GM23338 (cell line): ENCODE results near the gene CD9. TPM values are rescaled to one million over a fixed set of nuclear protein-coding genes. Genes with fewer than 3 reads are reported as not detected.

Experiments
- ATAC-seq: fragments of 200-7000 bp; cut with Tn5 transposase; 3 replicates; pipeline ENCODE4 v1.9.1; 2020
- DNase-seq: peaks from one replicate; pipeline ENCODE4 v3.0.0-alpha.2; 2015; ENCODE audit warnings: low spot score
- H2AFZ ChIP-seq: fragments of 200-600 bp; sonication (generic); 2 replicates; pipeline ENCODE4 v1.8.0; 2016; ENCODE audit warnings: antibody characterized with exemption, mild to moderate bottlenecking, moderate library complexity
- H3F3A ChIP-seq: fragments of 200-600 bp; sonication (generic); replicated peaks from 2 replicates; pipeline ENCODE4 v1.8.0; 2017; ENCODE audit warnings: antibody characterized with exemption, mixed run types, low read depth
- H3K27ac ChIP-seq: fragments of 200-600 bp; sonication (generic); 2 replicates; pipeline ENCODE4 v1.6.1; 2016; ENCODE audit warnings: low read depth
- H3K27me3 ChIP-seq: fragments of 200-600 bp; sonication (generic); 2 replicates; pipeline ENCODE4 v1.8.0; 2016; ENCODE audit warnings: mild to moderate bottlenecking, mixed run types, moderate library complexity; ENCODE audit not compliant: insufficient read depth
- H3K36me3 ChIP-seq: fragments of 200-600 bp; sonication (generic); 2 replicates; pipeline ENCODE4 v1.8.0; 2016; ENCODE audit warnings: mild to moderate bottlenecking; ENCODE audit not compliant: insufficient read depth
- H3K4me1 ChIP-seq: fragments of 200-600 bp; sonication (generic); 2 replicates; pipeline ENCODE4 v1.8.0; 2016; ENCODE audit warnings: mild to moderate bottlenecking, moderate library complexity; ENCODE audit not compliant: insufficient read depth
- H3K4me2 ChIP-seq: fragments of 200-600 bp; sonication (generic); 2 replicates; pipeline ENCODE4 v1.7.1; 2017; ENCODE audit warnings: mixed run types
- H3K4me3 ChIP-seq: fragments of 200-600 bp; sonication (generic); 2 replicates; pipeline ENCODE4 v1.6.1; 2016; ENCODE audit warnings: mixed run types
- H3K79me2 ChIP-seq: fragments of 200-600 bp; sonication (generic); replicated peaks from 2 replicates; pipeline ENCODE4 v1.8.0; 2017; ENCODE audit warnings: mild to moderate bottlenecking; ENCODE audit not compliant: insufficient read depth
- H3K9me2 ChIP-seq: fragments of 200-600 bp; sonication (generic); 2 replicates; pipeline ENCODE4 v1.8.0; 2017; ENCODE audit not compliant: insufficient read depth
- H4K20me1 ChIP-seq: fragments of 200-600 bp; sonication (generic); replicated peaks from 2 replicates; pipeline ENCODE4 v1.8.0; 2017; ENCODE audit warnings: mild to moderate bottlenecking; ENCODE audit not compliant: insufficient read depth
- H3K27ac Mint-ChIP-seq: 2 replicates; pipeline ENCODE4 v1.8.0; 2020; ENCODE audit warnings: inconsistent platforms, mild to moderate bottlenecking, moderate library complexity, mixed read lengths
- H3K27me3 Mint-ChIP-seq: 3 replicates; pipeline ENCODE4 v1.8.0; 2022; ENCODE audit warnings: low read depth, mild to moderate bottlenecking, moderate library complexity, mixed read lengths, inconsistent platforms; ENCODE audit not compliant: insufficient read depth, poor library complexity
- H3K36me3 Mint-ChIP-seq: 3 replicates; pipeline ENCODE4 v1.8.0; 2021; ENCODE audit warnings: low read depth, mild to moderate bottlenecking, inconsistent platforms, moderate library complexity, mixed read lengths
- H3K4me1 Mint-ChIP-seq: 3 replicates; pipeline ENCODE4 v1.8.0; 2020; ENCODE audit warnings: mild to moderate bottlenecking, inconsistent platforms, mixed read lengths
- H3K4me3 Mint-ChIP-seq: 3 replicates; pipeline ENCODE4 v1.8.0; 2021; ENCODE audit warnings: moderate library complexity, mild to moderate bottlenecking, inconsistent platforms, mixed read lengths
- H3K9me3 Mint-ChIP-seq: 3 replicates; pipeline ENCODE4 v1.8.0; 2020; ENCODE audit warnings: moderate library complexity, mild to moderate bottlenecking, inconsistent platforms, mixed read lengths
- CREB1 ChIP-seq: fragments of 250-450 bp; sonication (Bioruptor Pico); IDR thresholded peaks from 2 replicates; pipeline ENCODE4 v1.5.0; 2020; ENCODE audit warnings: low read depth, mild to moderate bottlenecking, moderate library complexity
- EZH2 ChIP-seq: fragments of 200-600 bp; sonication (generic); IDR thresholded peaks from one replicate; pipeline ENCODE4 v1.8.0; 2017; ENCODE audit warnings: antibody characterized with exemption, mild to moderate bottlenecking, low read depth; ENCODE audit not compliant: unreplicated experiment
- EZH2phosphoT487 ChIP-seq: fragments of 200-600 bp; sonication (generic); IDR thresholded peaks from one replicate; pipeline ENCODE4 v1.8.1; 2018; ENCODE audit warnings: antibody characterized with exemption; ENCODE audit not compliant: unreplicated experiment
- JUNB ChIP-seq: IDR thresholded peaks from one replicate; pipeline ENCODE4 v1.6.1; 2016; ENCODE audit warnings: antibody characterized with exemption; ENCODE audit not compliant: unreplicated experiment
- NANOG ChIP-seq: IDR thresholded peaks from 2 replicates; pipeline ENCODE4 v1.6.1; 2016; ENCODE audit warnings: antibody characterized with exemption, borderline replicate concordance
- POLR2AphosphoS5 ChIP-seq: IDR thresholded peaks from 2 replicates; pipeline ENCODE4 v1.6.1; 2016; ENCODE audit warnings: antibody characterized with exemption, low read depth
- STAT1 ChIP-seq: IDR thresholded peaks from one replicate; pipeline ENCODE4 v1.6.1; 2016; ENCODE audit warnings: antibody characterized with exemption; ENCODE audit not compliant: unreplicated experiment
- ZNF114 ChIP-seq: fragments of 250-450 bp; sonication (Bioruptor Pico); IDR thresholded peaks from 2 replicates; pipeline ENCODE4 v1.5.0; 2020; ENCODE audit warnings: mild to moderate bottlenecking, moderate library complexity
- ZNF331 ChIP-seq: fragments of 250-450 bp; sonication (Bioruptor Pico); IDR thresholded peaks from 2 replicates; pipeline ENCODE4 v1.5.0; 2020; ENCODE audit warnings: low read depth, mild to moderate bottlenecking, moderate library complexity
- polyA plus RNA-seq: library from polyadenylated mRNA; unstranded; fragments of >200 nt; fragmentation: Nextera tagmentation; extraction: Ambion mirVana; gene quantifications from 2 replicates; pipeline ENCODE4 v1.2.1, GENCODE V29; 2016
- total RNA-seq: library from RNA; depleted of rRNA; stranded (reverse); fragments of >200 nt; shearing (Covaris generic); gene quantifications from 2 replicates; pipeline ENCODE4 v1.2.3, GENCODE V29; 2014
- TF ChIP-seq, protein P1 (sequence below): IDR thresholded peaks from one replicate; pipeline ENCODE4 v1.6.1; 2018; ENCODE audit warnings: antibody characterized with exemption; ENCODE audit not compliant: unreplicated experiment
- TF ChIP-seq, protein P2 (sequence below): IDR thresholded peaks from 2 replicates; pipeline ENCODE4 v1.6.1; 2016; ENCODE audit warnings: antibody characterized with exemption
- TF ChIP-seq, protein P3 (sequence below), 2 experiments: fragments of 200-600 bp in 1 of 2; sonication (generic) in 1 of 2; conservative IDR thresholded peaks; 2 replicates each; pipeline versions ENCODE4 v1.5.1 to v1.6.1; 2016 to 2017; ENCODE audit warnings: antibody characterized with exemption in 2 of 2, low read depth in 2 of 2, mild to moderate bottlenecking in 2 of 2, moderate library complexity in 1 of 2
- TF ChIP-seq, protein P4 (sequence below): fragments of 250-450 bp; sonication (Bioruptor Pico); IDR thresholded peaks from 2 replicates; pipeline ENCODE4 v1.5.0; 2020; ENCODE audit warnings: mild to moderate bottlenecking, moderate library complexity

CD9 gene
- total and polyA plus RNA-seq, 2 experiments from 2014 or later, result 222 to 251 TPM

DNA sequence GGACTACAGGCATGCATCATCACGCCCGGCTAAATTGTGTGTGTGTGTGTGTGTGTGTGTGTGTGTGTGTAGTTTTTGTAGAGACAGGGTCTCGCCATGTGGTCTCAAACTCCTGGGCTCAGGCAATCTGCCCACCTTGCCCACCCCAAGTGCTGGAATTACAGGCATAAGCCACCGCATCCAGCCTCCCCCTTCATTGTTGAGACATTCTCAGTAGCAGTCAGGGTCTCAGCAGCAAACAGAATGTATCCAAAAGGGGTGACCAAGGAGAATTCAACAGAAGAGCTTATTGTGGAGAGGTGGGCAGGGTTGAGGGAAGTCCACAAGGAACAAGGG lies 73.0 kb downstream of the CD9 start:
- Mint-ChIP-seq H3K9me3 (no peaks in the 10 kb centered on the region; the same call in 2 of the 3 replicates), H3K4me1 (peaks cover 59% of the 10 kb centered on the region), H3K27ac (peak overlapping the region; percentile 77), H3K36me3 (no peaks in the 10 kb centered on the region), H3K4me3 (no peak overlapping the region), H3K27me3 (peaks cover 21% of the 10 kb centered on the region)
- Histone ChIP-seq H3K36me3 (no peaks in the 10 kb centered on the region), H3K79me2 (no peaks in the 10 kb centered on the region), H3K4me3 (no peak overlapping the region), H3K27ac (no peak overlapping the region), H3K4me1 (peaks cover 53% of the 10 kb centered on the region), H3K4me2 (peak overlapping the region; percentile 48; the same call in 1 of the 2 replicates), H3K27me3 (no peaks in the 10 kb centered on the region), H3K9me2 (no peaks in the 10 kb centered on the region), H4K20me1 (no peaks in the 10 kb centered on the region), H3F3A (0 out of 2 replicates have a peak, but pooled peaks cover 6% of the 10 kb centered on the region), H2AFZ (peak overlapping the region; percentile 48)
- DNase-seq (no peak), ATAC-seq (no peak)
- TF ChIP-seq CREB1 (no peak), NANOG (no peak), ZNF114 (CRISPR knock-in tag) (no peak), JUNB (no peak), EZH2phosphoT487 (no peak), EZH2 (no peak), POLR2AphosphoS5 (no peak), ZNF331 (no peak), STAT1 (no peak)
- TF ChIP-seq, protein P1, sequence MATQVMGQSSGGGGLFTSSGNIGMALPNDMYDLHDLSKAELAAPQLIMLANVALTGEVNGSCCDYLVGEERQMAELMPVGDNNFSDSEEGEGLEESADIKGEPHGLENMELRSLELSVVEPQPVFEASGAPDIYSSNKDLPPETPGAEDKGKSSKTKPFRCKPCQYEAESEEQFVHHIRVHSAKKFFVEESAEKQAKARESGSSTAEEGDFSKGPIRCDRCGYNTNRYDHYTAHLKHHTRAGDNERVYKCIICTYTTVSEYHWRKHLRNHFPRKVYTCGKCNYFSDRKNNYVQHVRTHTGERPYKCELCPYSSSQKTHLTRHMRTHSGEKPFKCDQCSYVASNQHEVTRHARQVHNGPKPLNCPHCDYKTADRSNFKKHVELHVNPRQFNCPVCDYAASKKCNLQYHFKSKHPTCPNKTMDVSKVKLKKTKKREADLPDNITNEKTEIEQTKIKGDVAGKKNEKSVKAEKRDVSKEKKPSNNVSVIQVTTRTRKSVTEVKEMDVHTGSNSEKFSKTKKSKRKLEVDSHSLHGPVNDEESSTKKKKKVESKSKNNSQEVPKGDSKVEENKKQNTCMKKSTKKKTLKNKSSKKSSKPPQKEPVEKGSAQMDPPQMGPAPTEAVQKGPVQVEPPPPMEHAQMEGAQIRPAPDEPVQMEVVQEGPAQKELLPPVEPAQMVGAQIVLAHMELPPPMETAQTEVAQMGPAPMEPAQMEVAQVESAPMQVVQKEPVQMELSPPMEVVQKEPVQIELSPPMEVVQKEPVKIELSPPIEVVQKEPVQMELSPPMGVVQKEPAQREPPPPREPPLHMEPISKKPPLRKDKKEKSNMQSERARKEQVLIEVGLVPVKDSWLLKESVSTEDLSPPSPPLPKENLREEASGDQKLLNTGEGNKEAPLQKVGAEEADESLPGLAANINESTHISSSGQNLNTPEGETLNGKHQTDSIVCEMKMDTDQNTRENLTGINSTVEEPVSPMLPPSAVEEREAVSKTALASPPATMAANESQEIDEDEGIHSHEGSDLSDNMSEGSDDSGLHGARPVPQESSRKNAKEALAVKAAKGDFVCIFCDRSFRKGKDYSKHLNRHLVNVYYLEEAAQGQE, result no peak
- TF ChIP-seq, protein P2, sequence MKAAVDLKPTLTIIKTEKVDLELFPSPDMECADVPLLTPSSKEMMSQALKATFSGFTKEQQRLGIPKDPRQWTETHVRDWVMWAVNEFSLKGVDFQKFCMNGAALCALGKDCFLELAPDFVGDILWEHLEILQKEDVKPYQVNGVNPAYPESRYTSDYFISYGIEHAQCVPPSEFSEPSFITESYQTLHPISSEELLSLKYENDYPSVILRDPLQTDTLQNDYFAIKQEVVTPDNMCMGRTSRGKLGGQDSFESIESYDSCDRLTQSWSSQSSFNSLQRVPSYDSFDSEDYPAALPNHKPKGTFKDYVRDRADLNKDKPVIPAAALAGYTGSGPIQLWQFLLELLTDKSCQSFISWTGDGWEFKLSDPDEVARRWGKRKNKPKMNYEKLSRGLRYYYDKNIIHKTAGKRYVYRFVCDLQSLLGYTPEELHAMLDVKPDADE, result no peak
- TF ChIP-seq, protein P3, sequence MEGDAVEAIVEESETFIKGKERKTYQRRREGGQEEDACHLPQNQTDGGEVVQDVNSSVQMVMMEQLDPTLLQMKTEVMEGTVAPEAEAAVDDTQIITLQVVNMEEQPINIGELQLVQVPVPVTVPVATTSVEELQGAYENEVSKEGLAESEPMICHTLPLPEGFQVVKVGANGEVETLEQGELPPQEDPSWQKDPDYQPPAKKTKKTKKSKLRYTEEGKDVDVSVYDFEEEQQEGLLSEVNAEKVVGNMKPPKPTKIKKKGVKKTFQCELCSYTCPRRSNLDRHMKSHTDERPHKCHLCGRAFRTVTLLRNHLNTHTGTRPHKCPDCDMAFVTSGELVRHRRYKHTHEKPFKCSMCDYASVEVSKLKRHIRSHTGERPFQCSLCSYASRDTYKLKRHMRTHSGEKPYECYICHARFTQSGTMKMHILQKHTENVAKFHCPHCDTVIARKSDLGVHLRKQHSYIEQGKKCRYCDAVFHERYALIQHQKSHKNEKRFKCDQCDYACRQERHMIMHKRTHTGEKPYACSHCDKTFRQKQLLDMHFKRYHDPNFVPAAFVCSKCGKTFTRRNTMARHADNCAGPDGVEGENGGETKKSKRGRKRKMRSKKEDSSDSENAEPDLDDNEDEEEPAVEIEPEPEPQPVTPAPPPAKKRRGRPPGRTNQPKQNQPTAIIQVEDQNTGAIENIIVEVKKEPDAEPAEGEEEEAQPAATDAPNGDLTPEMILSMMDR (conservative IDR thresholded peaks at IDR 0.05; ENCODE audit: low read depth in 2 of 2), result no peak
- TF ChIP-seq, protein P4, sequence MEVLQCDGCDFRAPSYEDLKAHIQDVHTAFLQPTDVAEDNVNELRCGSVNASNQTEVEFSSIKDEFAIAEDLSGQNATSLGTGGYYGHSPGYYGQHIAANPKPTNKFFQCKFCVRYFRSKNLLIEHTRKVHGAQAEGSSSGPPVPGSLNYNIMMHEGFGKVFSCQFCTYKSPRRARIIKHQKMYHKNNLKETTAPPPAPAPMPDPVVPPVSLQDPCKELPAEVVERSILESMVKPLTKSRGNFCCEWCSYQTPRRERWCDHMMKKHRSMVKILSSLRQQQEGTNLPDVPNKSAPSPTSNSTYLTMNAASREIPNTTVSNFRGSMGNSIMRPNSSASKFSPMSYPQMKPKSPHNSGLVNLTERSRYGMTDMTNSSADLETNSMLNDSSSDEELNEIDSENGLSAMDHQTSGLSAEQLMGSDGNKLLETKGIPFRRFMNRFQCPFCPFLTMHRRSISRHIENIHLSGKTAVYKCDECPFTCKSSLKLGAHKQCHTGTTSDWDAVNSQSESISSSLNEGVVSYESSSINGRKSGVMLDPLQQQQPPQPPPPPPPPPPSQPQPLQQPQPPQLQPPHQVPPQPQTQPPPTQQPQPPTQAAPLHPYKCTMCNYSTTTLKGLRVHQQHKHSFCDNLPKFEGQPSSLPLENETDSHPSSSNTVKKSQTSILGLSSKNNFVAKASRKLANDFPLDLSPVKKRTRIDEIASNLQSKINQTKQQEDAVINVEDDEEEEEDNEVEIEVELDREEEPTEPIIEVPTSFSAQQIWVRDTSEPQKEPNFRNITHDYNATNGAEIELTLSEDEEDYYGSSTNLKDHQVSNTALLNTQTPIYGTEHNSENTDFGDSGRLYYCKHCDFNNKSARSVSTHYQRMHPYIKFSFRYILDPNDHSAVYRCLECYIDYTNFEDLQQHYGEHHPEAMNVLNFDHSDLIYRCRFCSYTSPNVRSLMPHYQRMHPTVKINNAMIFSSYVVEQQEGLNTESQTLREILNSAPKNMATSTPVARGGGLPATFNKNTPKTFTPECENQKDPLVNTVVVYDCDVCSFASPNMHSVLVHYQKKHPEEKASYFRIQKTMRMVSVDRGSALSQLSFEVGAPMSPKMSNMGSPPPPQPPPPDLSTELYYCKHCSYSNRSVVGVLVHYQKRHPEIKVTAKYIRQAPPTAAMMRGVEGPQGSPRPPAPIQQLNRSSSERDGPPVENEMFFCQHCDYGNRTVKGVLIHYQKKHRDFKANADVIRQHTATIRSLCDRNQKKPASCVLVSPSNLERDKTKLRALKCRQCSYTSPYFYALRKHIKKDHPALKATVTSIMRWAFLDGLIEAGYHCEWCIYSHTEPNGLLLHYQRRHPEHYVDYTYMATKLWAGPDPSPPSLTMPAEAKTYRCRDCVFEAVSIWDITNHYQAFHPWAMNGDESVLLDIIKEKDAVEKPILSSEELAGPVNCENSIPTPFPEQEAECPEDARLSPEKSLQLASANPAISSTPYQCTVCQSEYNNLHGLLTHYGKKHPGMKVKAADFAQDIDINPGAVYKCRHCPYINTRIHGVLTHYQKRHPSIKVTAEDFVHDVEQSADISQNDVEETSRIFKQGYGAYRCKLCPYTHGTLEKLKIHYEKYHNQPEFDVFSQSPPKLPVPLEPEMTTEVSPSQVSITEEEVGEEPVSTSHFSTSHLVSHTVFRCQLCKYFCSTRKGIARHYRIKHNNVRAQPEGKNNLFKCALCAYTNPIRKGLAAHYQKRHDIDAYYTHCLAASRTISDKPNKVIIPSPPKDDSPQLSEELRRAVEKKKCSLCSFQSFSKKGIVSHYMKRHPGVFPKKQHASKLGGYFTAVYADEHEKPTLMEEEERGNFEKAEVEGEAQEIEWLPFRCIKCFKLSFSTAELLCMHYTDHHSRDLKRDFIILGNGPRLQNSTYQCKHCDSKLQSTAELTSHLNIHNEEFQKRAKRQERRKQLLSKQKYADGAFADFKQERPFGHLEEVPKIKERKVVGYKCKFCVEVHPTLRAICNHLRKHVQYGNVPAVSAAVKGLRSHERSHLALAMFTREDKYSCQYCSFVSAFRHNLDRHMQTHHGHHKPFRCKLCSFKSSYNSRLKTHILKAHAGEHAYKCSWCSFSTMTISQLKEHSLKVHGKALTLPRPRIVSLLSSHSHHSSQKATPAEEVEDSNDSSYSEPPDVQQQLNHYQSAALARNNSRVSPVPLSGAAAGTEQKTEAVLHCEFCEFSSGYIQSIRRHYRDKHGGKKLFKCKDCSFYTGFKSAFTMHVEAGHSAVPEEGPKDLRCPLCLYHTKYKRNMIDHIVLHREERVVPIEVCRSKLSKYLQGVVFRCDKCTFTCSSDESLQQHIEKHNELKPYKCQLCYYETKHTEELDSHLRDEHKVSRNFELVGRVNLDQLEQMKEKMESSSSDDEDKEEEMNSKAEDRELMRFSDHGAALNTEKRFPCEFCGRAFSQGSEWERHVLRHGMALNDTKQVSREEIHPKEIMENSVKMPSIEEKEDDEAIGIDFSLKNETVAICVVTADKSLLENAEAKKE (CRISPR knock-in tag), result no peak
